ENCODE results near the gene CRY1.

DNA sequence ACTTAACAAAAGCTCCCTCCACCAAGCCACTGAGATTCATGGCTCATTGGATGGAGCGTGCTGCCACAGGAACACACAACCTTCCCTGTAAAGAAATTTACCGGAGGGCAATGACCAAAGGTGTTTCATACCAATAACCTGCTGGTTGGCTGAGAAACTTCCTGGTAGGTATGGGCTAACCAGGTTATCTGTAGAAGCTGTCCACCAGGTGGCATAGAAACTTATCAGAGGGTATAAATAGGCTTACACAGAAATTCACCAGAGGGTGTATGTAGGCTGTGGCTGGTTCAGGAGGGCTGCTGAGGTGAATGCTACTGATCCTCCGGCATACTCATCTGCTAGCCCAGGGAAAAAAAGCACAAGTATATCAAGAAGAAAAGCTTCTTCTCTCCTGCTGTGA is 79.3 kb downstream of the CRY1 start:
- TF ChIP-seq REST (IDR thresholded peaks at IDR 0.05; ENCODE audit: insufficient read depth in 1 of 2, low read depth in 2 of 2, low read length in 2 of 2) (no peak), TAF1 (IDR thresholded peaks at IDR 0.05; ENCODE audit: borderline replicate concordance, insufficient read depth, low read length) (no peak)

All from PFSK-1 (cell line).